H1 (cell line): ENCODE results near the gene KLHL30. TPM values are rescaled to one million over a fixed set of nuclear protein-coding genes. Genes with fewer than 3 reads are reported as not detected.

Experiments
- CTCF ChIA-PET: fragments of 300-600 bp; sonication (Branson Sonifier 250); formaldehyde crosslinking; loops from one replicate; lab custom pipeline; 2021; ENCODE audit not compliant: partially characterized antibody; lab: Charles Lee
- POLR2A ChIA-PET: fragments of 300-600 bp; sonication (Branson Sonifier 250); formaldehyde crosslinking; loops from one replicate; lab custom pipeline; 2021; ENCODE audit warnings: inconsistent platforms; ENCODE audit not compliant: partially characterized antibody; lab: Charles Lee
- DNase-seq, 2 experiments: peaks; one replicate each; pipeline versions ENCODE4 v3.0.0 to v3.0.0-alpha.2; 2010 to 2022; ENCODE audit warnings: low spot score in 2 of 2, low read depth in 1 of 2, mixed read lengths in 1 of 2
- FAIRE-seq: peaks from 2 replicates; lab custom pipeline; 2011; peaks lifted over from hg19 to GRCh38; lab: Jason Lieb, UNC
- H2AFZ ChIP-seq: 2 replicates; pipeline ENCODE4 v1.8.1; 2012; ENCODE audit warnings: low read length, inconsistent platforms
- H2AK5ac ChIP-seq: 2 replicates; pipeline ENCODE4 v1.6.1; 2013; ENCODE audit warnings: low read depth, low read length
- H2BK120ac ChIP-seq: replicated peaks from 2 replicates; pipeline ENCODE3; 2013; ENCODE audit warnings: low read depth, low read length, inconsistent platforms
- H2BK12ac ChIP-seq: 2 replicates; pipeline ENCODE4 v1.6.1; 2013; ENCODE audit warnings: low read depth, low read length
- H2BK15ac ChIP-seq: 2 replicates; pipeline ENCODE4 v1.6.1; 2013; ENCODE audit warnings: low read length
- H2BK20ac ChIP-seq: 2 replicates; pipeline ENCODE4 v1.6.1; 2013; ENCODE audit warnings: low read length
- H2BK5ac ChIP-seq: 2 replicates; pipeline ENCODE4 v1.6.1; 2013; ENCODE audit warnings: low read depth, low read length
- H3K14ac ChIP-seq: 2 replicates; pipeline ENCODE4 v1.6.1; 2013; ENCODE audit warnings: inconsistent platforms; ENCODE audit not compliant: insufficient read length
- H3K18ac ChIP-seq: 2 replicates; pipeline ENCODE4 v1.6.1; 2013; ENCODE audit warnings: low read length; ENCODE audit errors: extremely low read depth
- H3K23ac ChIP-seq: 2 replicates; pipeline ENCODE4 v1.6.1; 2013; ENCODE audit warnings: inconsistent platforms; ENCODE audit not compliant: insufficient read length
- H3K23me2 ChIP-seq: 2 replicates; pipeline ENCODE4 v1.6.1; 2013; ENCODE audit warnings: low read depth, low read length
- H3K27ac ChIP-seq: 2 replicates; pipeline ENCODE4 v1.6.1; 2011; ENCODE audit warnings: low read depth, low read length, inconsistent platforms
- H3K27me3 ChIP-seq, 4 experiments: replicated peaks in 1 of 4; 1 replicate in 1 of 4; 2 replicates in 3 of 4; pipeline versions ENCODE4 v1.6.1 to v1.8.1; 2011 to 2013; ENCODE audit warnings: low read length in 3 of 4, mild to moderate bottlenecking in 3 of 4, inconsistent platforms in 2 of 4, mixed read lengths in 2 of 4, moderate library complexity in 1 of 4; ENCODE audit not compliant: control insufficient read depth in 3 of 4, insufficient read depth in 3 of 4; ENCODE audit errors: extremely low read depth in 1 of 4
- H3K36me3 ChIP-seq, 4 experiments: 2 replicates each; pipeline versions ENCODE4 v1.6.1 to v1.8.1; 2011 to 2013; ENCODE audit warnings: mild to moderate bottlenecking in 4 of 4, low read length in 3 of 4, moderate library complexity in 2 of 4, control low read depth in 1 of 4, inconsistent platforms in 1 of 4; ENCODE audit not compliant: insufficient read depth in 4 of 4, control insufficient read depth in 2 of 4
- H3K4ac ChIP-seq: replicated peaks from 2 replicates; pipeline ENCODE3; 2013; ENCODE audit warnings: low read length, low read depth, mixed read lengths, inconsistent platforms; ENCODE audit not compliant: insufficient read length
- H3K4me1 ChIP-seq, 4 experiments: replicated peaks in 1 of 4; 1 replicate in 1 of 4; 2 replicates in 3 of 4; pipeline versions ENCODE4 v1.6.1 to v1.8.1; 2011 to 2013; ENCODE audit warnings: low read length in 3 of 4, inconsistent platforms in 2 of 4, mixed read lengths in 1 of 4; ENCODE audit not compliant: insufficient read depth in 4 of 4, control insufficient read depth in 3 of 4
- H3K4me2 ChIP-seq, 2 experiments: 2 replicates each; pipeline versions ENCODE4 v1.6.1 to v1.8.1; 2011 to 2013; ENCODE audit warnings: low read depth in 2 of 2, low read length in 2 of 2, control low read depth in 1 of 2, inconsistent platforms in 1 of 2, mild to moderate bottlenecking in 1 of 2; ENCODE audit not compliant: insufficient read depth in 1 of 2
- H3K4me3 ChIP-seq, 4 experiments: fragments of 200-600, 300-600 bp in 1 of 4; sonication (generic), shearing (Covaris generic), sonication (Bioruptor Twin) in 1 of 4; 2 replicates each; pipeline versions ENCODE4 v1.5.1 to v1.8.1; 2011 to 2016; ENCODE audit warnings: low read length in 4 of 4, low read depth in 3 of 4, control low read depth in 2 of 4, inconsistent platforms in 2 of 4, mild to moderate bottlenecking in 2 of 4, mixed read lengths in 1 of 4, moderate library complexity in 1 of 4; ENCODE audit not compliant: insufficient read depth in 2 of 4; ENCODE audit errors: extremely low read depth in 1 of 4
- H3K56ac ChIP-seq: replicated peaks from 2 replicates; pipeline ENCODE3; 2013; ENCODE audit warnings: low read depth, mild to moderate bottlenecking, mixed read lengths, low read length, inconsistent platforms; ENCODE audit not compliant: insufficient read length
- H3K79me1 ChIP-seq: 2 replicates; pipeline ENCODE4 v1.6.1; 2013; ENCODE audit warnings: low read depth, low read length, control low read depth
- H3K79me2 ChIP-seq, 2 experiments: 2 replicates each; pipeline versions ENCODE4 v1.6.1 to v1.8.1; 2012 to 2013; ENCODE audit warnings: low read length in 2 of 2, mild to moderate bottlenecking in 2 of 2, inconsistent platforms in 1 of 2; ENCODE audit not compliant: insufficient read depth in 2 of 2, control insufficient read depth in 1 of 2
- H3K9ac ChIP-seq, 4 experiments: replicated peaks in 1 of 4; 1 replicate in 1 of 4; 2 replicates in 3 of 4; pipeline versions ENCODE4 v1.6.1 to v1.8.1; 2011 to 2013; ENCODE audit warnings: low read depth in 3 of 4, low read length in 3 of 4, control low read depth in 2 of 4, mild to moderate bottlenecking in 2 of 4, moderate library complexity in 2 of 4, inconsistent platforms in 1 of 4; ENCODE audit errors: extremely low read depth in 1 of 4
- H3K9me3 ChIP-seq, 2 experiments: 2 replicates each; pipeline versions ENCODE4 v1.6.1 to v1.8.1; 2012 to 2013; ENCODE audit warnings: mild to moderate bottlenecking in 2 of 2, moderate library complexity in 2 of 2, control low read depth in 1 of 2, inconsistent platforms in 1 of 2, low read depth in 1 of 2, low read length in 1 of 2, mixed read lengths in 1 of 2; ENCODE audit not compliant: insufficient read depth in 2 of 2
- H4K20me1 ChIP-seq, 2 experiments: replicated peaks in 1 of 2; 2 replicates each; pipeline versions ENCODE3 to v1.8.1; 2011 to 2013; ENCODE audit warnings: inconsistent platforms in 2 of 2, low read length in 2 of 2, mild to moderate bottlenecking in 1 of 2; ENCODE audit not compliant: insufficient read depth in 2 of 2, control insufficient read depth in 1 of 2
- H4K5ac ChIP-seq: 2 replicates; pipeline ENCODE4 v1.6.1; 2013; ENCODE audit warnings: low read length, low read depth, mixed read lengths, inconsistent platforms; ENCODE audit not compliant: insufficient read length
- H4K8ac ChIP-seq: 2 replicates; pipeline ENCODE4 v1.8.0; 2013; ENCODE audit warnings: mild to moderate bottlenecking, moderate library complexity, low read length, inconsistent platforms; ENCODE audit not compliant: insufficient read depth; ENCODE audit errors: extremely low read depth
- H4K91ac ChIP-seq: replicated peaks from 2 replicates; pipeline ENCODE3; 2013; ENCODE audit warnings: low read length, mixed read lengths, inconsistent platforms; ENCODE audit not compliant: insufficient read length
- E2F6 ChIP-seq: IDR thresholded peaks from 2 replicates; pipeline ENCODE4 v1.6.1; 2012; ENCODE audit warnings: inconsistent platforms
- EGR1 ChIP-seq: IDR thresholded peaks from 2 replicates; pipeline ENCODE4 v1.6.1; 2011; ENCODE audit warnings: low read depth, low read length, borderline replicate concordance
- POLR2A ChIP-seq, 2 experiments: IDR thresholded peaks; 1 replicate in 1 of 2; 2 replicates in 1 of 2; pipeline ENCODE4 v1.6.1; 2011; ENCODE audit warnings: low read depth in 2 of 2, low read length in 2 of 2, mild to moderate bottlenecking in 2 of 2; ENCODE audit errors: control extremely low read depth in 1 of 2
- RXRA ChIP-seq: IDR thresholded peaks from 2 replicates; pipeline ENCODE4 v1.6.1; 2011; ENCODE audit warnings: low read depth, mild to moderate bottlenecking, low read length, moderate library complexity; ENCODE audit not compliant: insufficient read depth
- SAP30 ChIP-seq: fragments of 300-600 bp; sonication (generic); IDR thresholded peaks from 2 replicates; pipeline ENCODE4 v1.7.1; 2012; ENCODE audit warnings: low read length, moderate library complexity, mild to moderate bottlenecking, inconsistent platforms; ENCODE audit not compliant: insufficient read depth, insufficient replicate concordance
- SP4 ChIP-seq: IDR thresholded peaks from 2 replicates; pipeline ENCODE4 v1.6.1; 2012; ENCODE audit warnings: low read length, inconsistent platforms
- TAF7 ChIP-seq: optimal IDR thresholded peaks from 2 replicates; pipeline ENCODE3; 2011; ENCODE audit warnings: low read depth, mild to moderate bottlenecking, inconsistent platforms, low read length, moderate library complexity, borderline replicate concordance
- USF2 ChIP-seq: IDR thresholded peaks from 2 replicates; pipeline ENCODE4 v1.6.1; 2011; ENCODE audit warnings: low read length, improper control_type of control experiment
- WGBS, 2 experiments: shearing (Covaris generic) in 1 of 2; methylation state at CpG; one replicate each; pipeline versions ENCODE4 v1.1.6 to v1.1.7; 2013 to 2015; ENCODE audit warnings: low lambda C conversion rate in 2 of 2, mixed read lengths in 2 of 2, inconsistent platforms in 1 of 2, low coverage in 1 of 2, missing lambda C conversion rate in 1 of 2; ENCODE audit not compliant: insufficient replicate concordance in 2 of 2, insufficient coverage in 1 of 2, insufficient read length in 1 of 2; ENCODE audit errors: extremely low coverage in 1 of 2, missing lambda C conversion rate in 1 of 2; 5-methylcytosine and 5-hydroxymethylcytosine counted together
- polyA plus RNA-seq, 7 experiments: library from polyadenylated mRNA; depleted of rRNA in 3 of 7; stranded (reverse) in 5 of 7; unstranded in 2 of 7; fragments of >200 nt in 5 of 7; fragments of 200-250 nt in 2 of 7; gene quantifications; 1 replicate in 5 of 7; 2 replicates in 1 of 7; 4 replicates in 1 of 7; pipeline versions ENCODE4 v1.2.1 to v1.2.3, GENCODE V29; 2011 to 2013; ENCODE audit warnings: missing spikeins in 2 of 7, mixed read lengths in 2 of 7
- total RNA-seq: library from RNA; stranded (reverse); fragmentation: NEBNext Ultra II Directional; extraction: Animal tissue kit (Norgen Biotek cat#: 25700); gene quantifications from 2 replicates; pipeline ENCODE4 v1.2.1, GENCODE V29; 2021

Gene KLHL30
- total and polyA plus RNA-seq, 2 of the 8 experiments (the other 6 are each of a cell fraction or from before 2014, with no cell fraction given), result not detected

- 0 out of 2 replicates have a peak, but pooled peaks cover under 1% of the 10 kb centered on the region for H3K79me1 ChIP-seq
- peaks cover 0 to 12% (median 3%) of the 10 kb centered on the region in 4 experiments; a peak in 3 of 8 replicates for H3K36me3 ChIP-seq
- H2BK20ac ChIP-seq, result peak overlapping the region; percentile 61; the same call in 1 of the 2 replicates
- H3K18ac ChIP-seq, result peak overlapping the region; percentile 48; the same call in 1 of the 2 replicates
- 0 out of 2 replicates have a peak overlapping the region, but pooled peaks have one; percentile 5 for H2AK5ac ChIP-seq
- WGBS, 2 experiments, result 72% methylated on average over 36 of the region's 37 CpGs; no CpG with 5 or more reads in 1 of the 2 experiments
- H4K8ac ChIP-seq, result no peak overlapping the region
- H3K9me3 ChIP-seq, result no peaks in the 10 kb centered on the region
- H3K4ac ChIP-seq, result no peak overlapping the region
- no peak overlapping the region for H3K23ac ChIP-seq
- ChIA-PET POLR2A (interaction anchor here (0.7 to 3.0 kb wide), 10 partner anchors 7 to 128 kb away, joined by 3 to 23 read pairs (median 4); partner anchors contain the start of gene SCLY), CTCF (interaction anchor here (0.6 to 3.0 kb wide), 12 partner anchors 10 to 163 kb away, joined by 3 to 21 read pairs (median 3); no protein-coding TSS in a partner anchor)
- no peak overlapping the region for H4K5ac ChIP-seq
- H2AFZ ChIP-seq, result no peak overlapping the region
- peaks cover 0 to 2% of the 10 kb centered on the region in 2 experiments for H4K20me1 ChIP-seq
- H3K79me2 ChIP-seq, result no peaks in the 10 kb centered on the region
- H3K14ac ChIP-seq, result no peak overlapping the region
- H2BK120ac ChIP-seq, result no peak overlapping the region
- H3K27ac ChIP-seq, result peak overlapping the region; percentile 26; the same call in 1 of the 2 replicates
- peak overlapping the region; percentile 61; the same call in 1 of the 2 replicates for H2BK15ac ChIP-seq
- H3K23me2 ChIP-seq, result no peaks in the 10 kb centered on the region
- H3K4me2 ChIP-seq, result no peak overlapping the region
- no peak overlapping the region for H3K4me3 ChIP-seq
- 0 out of 2 replicates have a peak overlapping the region, but pooled peaks have one; percentile 44 for H2BK5ac ChIP-seq
- DNase-seq (peak; percentile 60 to 85), FAIRE-seq (peak; percentile 77)
- no peak overlapping the region; a peak in 1 of 7 replicates for H3K9ac ChIP-seq
- peak overlapping the region; percentile 98; the same call in 1 of the 2 replicates for H2BK12ac ChIP-seq
- H4K91ac ChIP-seq, result peak overlapping the region; percentile 75
- H3K4me1 ChIP-seq, result peaks cover 0 to 21% (median 13%) of the 10 kb centered on the region in 4 experiments; a peak in 6 of 7 replicates
- H3K56ac ChIP-seq, result no peak overlapping the region
- no peaks in the 10 kb centered on the region for H3K27me3 ChIP-seq
- TF ChIP-seq TAF7 (no peak), SP4 (peak; percentile 95), SAP30 (no peak), USF2 (peak; percentile 38; the same call in 1 of the 2 replicates), EGR1 (peak; percentile 79; the same call in 1 of the 2 replicates), RXRA (no peak), POLR2A (IDR thresholded peaks at IDR 0.05; ENCODE audit: control extremely low read depth in 1 of 2, low read depth in 2 of 2, low read length in 2 of 2) (peak in 1 of 2 experiments; percentile 18; a peak in 1 of 3 replicates), E2F6 (no peak)
Measured at GRCh38 chr2:238097988-238098871, 40.2 kb upstream of the KLHL30 start.
